DMS114 treated with DMSO at 0.1 percent for 48 hours (cell line): ENCODE measurements around the gene SEC16B.

Source experiments
- DNase-seq: peaks from one replicate; lab custom pipeline; 2025; ENCODE audit not compliant: unreplicated experiment; lab: John Stamatoyannopoulos, UW

SEC16B gene

GRCh38 chr1:177977141-177977540, 7.3 kb upstream of the SEC16B start:
- DNase-seq, result no peak

GRCh38 chr1:177976596-177976995, 6.7 kb upstream of the SEC16B start:
- no peak for DNase-seq

- no peak for DNase-seq
These were observed 6.0 kb upstream of the SEC16B start for GRCh38 chr1:177975588-177976495.

GRCh38 chr1:177973585-177973984, 3.7 kb upstream of the SEC16B start:
- no peak for DNase-seq

GRCh38 chr1:177969109-177969508, 749 bp downstream of the SEC16B start:
- DNase-seq, result no peak

GRCh38 chr1:177966199-177966598, 3.7 kb downstream of the SEC16B start:
- DNase-seq, result no peak

GRCh38 chr1:177965293-177965692, 4.6 kb downstream of the SEC16B start:
- DNase-seq, result no peak

- no peak for DNase-seq
These were observed 5.5 kb downstream of the SEC16B start for GRCh38 chr1:177964336-177964735.

- DNase-seq, result no peak
These were observed 8.8 kb downstream of the SEC16B start for GRCh38 chr1:177960939-177961622.

- DNase-seq, result peak; percentile 48
These were observed 9.9 kb downstream of the SEC16B start for GRCh38 chr1:177959811-177960515.

GRCh38 chr1:177958092-177958491, 11.8 kb downstream of the SEC16B start:
- no peak for DNase-seq

GRCh38 chr1:177954076-177954475, 15.8 kb downstream of the SEC16B start:
- no peak for DNase-seq

GRCh38 chr1:177953549-177953948, 16.3 kb downstream of the SEC16B start:
- DNase-seq, result no peak

- DNase-seq, result no peak
These were observed 17.2 kb downstream of the SEC16B start for GRCh38 chr1:177952691-177953090.

GRCh38 chr1:177952249-177952648, 17.6 kb downstream of the SEC16B start:
- DNase-seq, result no peak

GRCh38 chr1:177950506-177950905, 19.4 kb downstream of the SEC16B start:
- DNase-seq, result no peak

GRCh38 chr1:177948336-177948972, 21.4 kb downstream of the SEC16B start:
- peak; percentile 58 for DNase-seq

- no peak for DNase-seq
These were observed 22.2 kb downstream of the SEC16B start for GRCh38 chr1:177947623-177948022.

- DNase-seq, result peak; percentile 37
These were observed 23.8 kb downstream of the SEC16B start for GRCh38 chr1:177945943-177946650.
